GM21786 (cell line): Measurements from ENCODE around the gene IL1RAPL2.

Experiments used
- ATAC-seq: cut with Tn5 transposase; IDR thresholded peaks from one replicate; pipeline ENCODE4 v1.9.1; 2021; ENCODE audit not compliant: unreplicated experiment

IL1RAPL2 gene

DNA sequence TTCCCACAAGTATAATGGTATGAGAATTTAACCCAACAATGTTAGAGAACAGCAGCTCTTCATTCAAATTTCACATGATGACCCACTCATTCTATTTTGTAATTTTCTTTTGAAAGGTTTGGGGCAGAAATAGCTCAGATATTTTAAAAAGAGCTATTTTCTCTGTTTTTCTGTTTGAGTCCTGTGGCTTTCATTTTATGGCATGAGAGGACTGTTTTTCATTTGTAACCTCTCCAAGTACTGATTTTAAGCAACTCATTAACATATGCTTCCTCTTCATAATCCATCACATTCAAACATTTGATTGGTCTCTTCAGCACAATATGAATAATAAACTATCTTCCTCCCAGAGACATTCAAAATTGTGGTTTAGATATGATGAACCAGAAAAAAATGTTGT, 783.5 kb downstream of the IL1RAPL2 start:
- ATAC-seq: no peak

DNA sequence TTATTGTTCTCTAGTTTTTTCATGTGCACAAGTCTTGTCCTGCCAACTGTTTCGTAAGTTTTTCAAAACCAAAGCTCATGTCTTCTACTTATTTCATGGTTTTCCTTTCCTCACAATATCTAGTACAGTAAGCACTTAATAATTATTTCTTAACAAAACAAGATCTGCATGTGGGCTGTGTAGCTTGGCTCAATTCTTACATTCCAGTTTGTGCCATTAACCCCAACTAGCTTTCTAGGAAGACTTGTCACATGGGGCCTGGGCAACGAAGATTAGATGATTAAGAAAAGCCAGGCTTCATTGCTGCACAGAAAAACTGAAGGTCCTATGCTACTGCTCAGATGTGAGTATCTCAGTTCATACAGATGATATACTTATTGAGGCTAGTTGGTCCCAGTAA, 809.8 kb downstream of the IL1RAPL2 start:
- no peak for ATAC-seq

- no peak for ATAC-seq
These were observed 858.7 kb downstream of the IL1RAPL2 start for GRCh38 chrX:105424729-105425128.

- no peak for ATAC-seq
These were observed 885.4 kb downstream of the IL1RAPL2 start for GRCh38 chrX:105451401-105451800.

DNA sequence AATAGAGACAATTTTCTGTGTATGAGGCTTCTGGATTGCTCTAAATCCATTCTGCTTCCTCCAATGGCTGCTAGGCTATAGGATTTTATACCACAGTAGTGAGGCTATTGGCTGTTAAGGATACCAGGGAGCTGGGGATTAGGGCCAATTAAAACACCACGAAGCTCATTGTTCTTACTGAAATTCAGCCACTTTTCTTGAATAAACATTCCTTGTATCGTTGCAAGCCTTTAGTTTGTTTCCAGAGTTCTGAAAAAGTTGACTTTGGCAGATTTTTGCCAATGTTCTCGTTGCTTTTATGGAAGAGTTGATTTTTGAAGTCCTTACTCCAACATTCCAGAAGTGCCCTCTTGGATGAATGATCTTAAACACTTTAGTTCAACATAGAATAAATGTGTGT, 892.8 kb downstream of the IL1RAPL2 start:
- ATAC-seq: no peak

DNA sequence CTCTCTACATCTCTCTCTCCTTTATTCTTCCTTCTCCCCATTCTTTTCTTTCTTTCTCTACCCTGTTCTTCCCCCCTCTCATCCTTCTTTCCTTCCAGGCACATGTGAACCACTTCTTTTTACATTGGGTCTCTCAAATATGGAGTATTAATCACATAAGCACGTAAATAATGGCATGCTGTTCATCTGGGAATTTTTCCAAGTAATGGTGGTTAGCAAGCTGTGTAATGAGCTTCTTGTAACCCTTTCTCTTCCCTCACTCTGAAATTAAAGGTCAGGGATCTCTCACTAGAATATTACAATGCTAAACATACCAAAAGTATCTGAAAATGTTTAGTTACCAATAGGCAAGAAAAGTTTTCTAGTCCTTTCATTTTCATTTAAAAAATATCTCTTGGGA, 894.4 kb downstream of the IL1RAPL2 start:
- no peak for ATAC-seq

DNA sequence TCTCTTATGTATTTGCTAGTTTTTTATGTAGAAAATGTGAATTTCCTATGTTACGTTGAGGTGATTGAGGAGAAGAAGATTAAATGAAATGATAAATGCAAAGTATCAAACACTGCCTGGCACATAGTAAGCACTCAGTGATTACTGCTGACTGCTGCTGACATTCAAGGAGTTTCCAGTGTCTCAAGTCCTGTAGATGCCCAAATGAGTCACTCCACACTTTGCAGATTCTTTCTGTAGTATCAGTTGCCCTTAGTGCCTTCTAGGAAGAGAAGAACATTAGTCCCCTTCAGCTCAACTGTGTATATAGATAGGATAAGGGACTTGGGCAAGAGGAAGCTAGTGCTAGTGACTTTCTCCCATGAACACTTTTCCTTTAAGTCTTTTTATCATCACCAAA, 895.0 kb downstream of the IL1RAPL2 start:
- no peak for ATAC-seq

- ATAC-seq: no peak
These were observed 896.2 kb downstream of the IL1RAPL2 start for GRCh38 chrX:105462186-105462585.

DNA sequence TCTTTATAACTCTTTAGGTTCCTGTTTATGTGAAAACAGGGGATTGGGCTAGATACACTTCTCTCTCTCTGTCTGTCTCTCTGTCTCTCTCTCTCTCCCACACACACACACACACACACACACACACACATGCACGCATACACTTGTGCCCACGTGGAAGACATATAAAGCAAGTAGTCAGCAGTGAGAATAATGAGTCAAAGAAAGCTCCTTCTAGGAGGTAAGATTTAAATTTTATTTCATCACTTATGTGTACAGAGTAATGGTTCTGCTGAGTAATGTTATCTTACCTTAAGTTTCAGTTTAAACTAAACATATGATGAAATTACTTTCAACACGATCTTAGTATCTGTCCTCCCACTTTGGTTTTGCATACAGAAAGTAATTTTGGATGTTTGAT, 897.5 kb downstream of the IL1RAPL2 start:
- no peak for ATAC-seq

GRCh38 chrX:105464618-105465017, 898.6 kb downstream of the IL1RAPL2 start:
- no peak for ATAC-seq

DNA sequence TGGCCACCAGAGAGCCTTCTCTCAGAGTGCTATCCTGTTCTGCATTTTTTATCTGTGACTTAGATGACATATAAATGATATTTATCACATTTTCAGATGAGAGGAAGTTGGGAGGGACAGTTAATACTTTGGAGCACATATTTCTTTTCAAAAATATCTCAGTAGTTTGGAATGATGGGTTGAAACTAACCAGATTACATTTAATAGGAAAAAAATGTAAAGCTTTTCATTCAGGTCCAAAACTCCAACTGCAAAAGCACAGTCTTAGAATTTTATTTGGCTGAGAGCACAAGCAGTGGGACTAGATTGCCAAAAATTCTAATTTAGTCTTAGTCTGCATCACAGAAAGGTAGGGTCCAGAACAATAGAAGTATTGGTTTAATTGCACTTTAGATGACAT, 902.7 kb downstream of the IL1RAPL2 start:
- no peak for ATAC-seq

DNA sequence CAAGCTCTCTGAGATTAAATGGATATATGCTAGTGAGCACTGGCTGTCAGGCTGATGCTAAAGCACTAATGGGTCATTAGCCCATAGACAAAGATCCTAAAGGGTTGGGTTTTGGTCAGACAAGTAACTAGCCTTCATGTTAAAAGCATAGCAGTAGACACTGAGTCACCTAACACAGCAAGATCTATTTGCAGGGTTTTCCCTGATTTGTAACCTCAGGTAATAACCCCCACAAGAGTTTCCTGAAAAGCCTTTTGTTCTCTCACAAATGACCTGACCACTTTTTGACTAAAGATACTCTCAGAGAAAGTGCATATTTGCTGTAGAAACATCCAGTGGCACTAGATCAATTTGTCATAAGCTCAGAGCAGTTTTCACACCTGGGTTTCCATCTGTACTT, 905.6 kb downstream of the IL1RAPL2 start:
- no peak for ATAC-seq

GRCh38 chrX:105475801-105476200, 909.8 kb downstream of the IL1RAPL2 start:
- ATAC-seq: no peak

GRCh38 chrX:105477351-105477750, 911.4 kb downstream of the IL1RAPL2 start:
- ATAC-seq: no peak

GRCh38 chrX:105480646-105481310, 914.8 kb downstream of the IL1RAPL2 start:
- ATAC-seq: no peak

DNA sequence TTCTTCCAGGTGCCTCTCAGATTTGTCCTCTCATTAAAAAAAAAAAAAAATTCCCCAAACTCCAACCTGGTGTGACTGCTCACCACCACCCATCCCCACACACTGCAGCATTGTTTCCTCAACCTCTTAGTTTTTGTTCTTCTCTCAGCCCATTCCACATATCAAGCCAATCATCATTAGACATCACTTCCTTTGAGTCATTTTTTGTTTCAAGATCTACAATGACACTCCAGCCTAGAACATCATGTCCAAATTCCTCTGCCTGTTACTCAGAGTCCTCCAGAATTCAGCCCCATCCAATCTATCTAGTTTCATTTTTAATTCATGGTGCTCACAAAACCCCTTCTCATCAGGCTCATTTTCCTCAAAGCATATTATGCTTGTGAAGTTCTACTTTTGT, 917.0 kb downstream of the IL1RAPL2 start:
- no peak for ATAC-seq

GRCh38 chrX:105488716-105489115, 922.7 kb downstream of the IL1RAPL2 start:
- no peak for ATAC-seq

GRCh38 chrX:105495376-105495775, 929.4 kb downstream of the IL1RAPL2 start:
- ATAC-seq: no peak

GRCh38 chrX:105502336-105502735, 936.3 kb downstream of the IL1RAPL2 start:
- ATAC-seq: no peak

- no peak for ATAC-seq
These were observed 949.6 kb downstream of the IL1RAPL2 start for GRCh38 chrX:105515561-105515960.

DNA sequence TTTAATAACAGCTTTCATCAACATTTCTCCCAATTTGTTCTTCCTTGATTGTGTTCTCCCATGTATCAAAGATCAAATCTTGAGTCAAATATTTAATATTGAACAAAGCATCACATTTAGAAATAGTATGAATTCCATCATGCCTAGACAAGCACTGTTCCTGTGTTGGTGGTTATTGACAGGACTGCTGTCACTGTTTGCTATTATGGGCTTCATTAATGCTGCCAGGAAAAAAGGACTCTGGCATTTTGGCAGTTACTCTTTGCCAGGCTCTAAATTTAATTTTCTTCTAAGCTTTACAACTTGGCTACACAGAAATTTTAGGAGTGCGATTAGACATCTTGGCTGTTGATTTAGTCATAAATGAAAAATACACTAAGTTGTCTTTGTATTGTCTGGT, 960.4 kb downstream of the IL1RAPL2 start:
- no peak for ATAC-seq

DNA sequence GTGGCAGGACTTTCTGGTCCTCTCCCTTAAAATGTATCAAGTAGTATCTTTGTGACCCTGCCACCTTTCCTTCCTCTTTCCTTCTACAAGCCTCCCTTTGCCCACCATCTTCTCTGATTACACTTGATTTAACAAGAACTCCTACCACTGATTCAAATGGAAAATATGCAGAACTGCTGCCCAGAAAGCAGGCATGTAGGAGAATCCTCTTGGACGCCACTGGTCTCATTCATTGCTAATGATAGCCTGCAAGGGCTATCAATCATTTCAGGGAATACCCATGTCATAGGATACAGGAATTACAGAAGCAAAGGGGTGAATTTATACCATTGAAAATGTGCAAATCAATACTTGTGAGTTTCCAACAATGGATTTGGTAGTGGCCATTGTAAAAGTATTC, 961.8 kb downstream of the IL1RAPL2 start:
- no peak for ATAC-seq

DNA sequence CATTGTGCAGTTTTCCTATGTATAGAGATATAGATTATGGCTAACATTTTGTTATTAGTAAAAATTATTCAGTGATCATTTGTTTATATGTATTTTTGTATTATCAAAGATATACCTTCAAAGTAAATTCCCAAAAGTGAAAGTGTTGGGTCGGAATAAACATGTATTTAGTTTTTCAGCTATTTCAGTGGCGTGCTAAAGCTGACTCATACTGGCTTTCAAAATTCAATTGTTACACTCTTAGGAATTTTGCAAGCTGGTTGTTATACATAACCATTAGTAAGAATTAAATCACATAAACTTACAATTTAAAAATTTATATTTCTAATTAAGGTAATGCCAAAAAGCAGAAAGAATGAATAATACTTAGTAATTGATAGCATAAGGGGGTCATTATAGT, 968.0 kb downstream of the IL1RAPL2 start:
- ATAC-seq: no peak
